Measurements from ENCODE around the gene FHAD1. TPM values are rescaled to one million over a fixed set of nuclear protein-coding genes. Genes with fewer than 3 reads are reported as not detected.

Gene FHAD1
- total RNA-seq, 2 experiments from 2014 or later, result not detected

- ChIA-PET POLR2A (no interaction called here), CTCF (ENCODE audit: unreplicated experiment) (no interaction called here)
- TF ChIP-seq CTCF (conservative IDR thresholded peaks at IDR 0.05; ENCODE audit: low read length), result no peak
- TF ChIP-seq EZH2phosphoT487 (IDR thresholded peaks at IDR 0.05; ENCODE audit: borderline replicate concordance, low read depth, low read length), result no peak
- no TSS peak for BruUV-seq (replicated peaks)
- Histone ChIP-seq H3K4me2 (ENCODE audit: low read length) (no peak overlapping the region), H3K4me3 (ENCODE audit: low read depth, low read length, poor library complexity, severe bottlenecking) (no peak overlapping the region), H3K9me3 (ENCODE audit: low read length) (peaks cover 6% of the 10 kb centered on the region; the same call in 1 of the 2 replicates), H3K79me2 (ENCODE audit: insufficient read depth, low read depth, low read length) (no peaks in the 10 kb centered on the region), H3K36me3 (ENCODE audit: insufficient read depth, low read length) (no peaks in the 10 kb centered on the region), H3K27ac (ENCODE audit: low read depth, low read length, poor library complexity, severe bottlenecking) (no peak overlapping the region), H3K4me1 (ENCODE audit: insufficient read depth, low read length, poor library complexity, severe bottlenecking) (no peaks in the 10 kb centered on the region), H3K9me2 (ENCODE audit: insufficient read depth, low read length) (no peaks in the 10 kb centered on the region), H2AFZ (ENCODE audit: low read length) (no peak overlapping the region), H4K20me1 (ENCODE audit: insufficient read depth, low read length) (no peaks in the 10 kb centered on the region)
- DNase-seq (ENCODE audit: low spot score), result no peak
- intact Hi-C loops (cut with micrococcal nuclease; ENCODE audit: unreplicated experiment), result no loop called here
These were observed 27.6 kb upstream of the FHAD1 start for GRCh38 chr1:15219280-15220023.

- POLR2A ChIA-PET, result no interaction called here
- Histone ChIP-seq H3K4me2 (ENCODE audit: low read length) (no peak overlapping the region), H3K4me3 (ENCODE audit: low read depth, low read length, poor library complexity, severe bottlenecking) (no peak overlapping the region), H3K4me1 (ENCODE audit: insufficient read depth, low read length, poor library complexity, severe bottlenecking) (no peaks in the 10 kb centered on the region), H3K9me3 (ENCODE audit: low read length) (peaks cover 6% of the 10 kb centered on the region; the same call in 1 of the 2 replicates), H4K20me1 (ENCODE audit: insufficient read depth, low read length) (no peaks in the 10 kb centered on the region), H2AFZ (ENCODE audit: low read length) (no peak overlapping the region), H3K27ac (ENCODE audit: low read depth, low read length, poor library complexity, severe bottlenecking) (no peak overlapping the region), H3K79me2 (ENCODE audit: insufficient read depth, low read depth, low read length) (no peaks in the 10 kb centered on the region), H3K36me3 (ENCODE audit: insufficient read depth, low read length) (no peaks in the 10 kb centered on the region), H3K9me2 (ENCODE audit: insufficient read depth, low read length) (no peaks in the 10 kb centered on the region)
- intact Hi-C loops (cut with micrococcal nuclease; ENCODE audit: unreplicated experiment), result no loop called here
- no TSS peak for BruUV-seq (replicated peaks)
- no peak for TF ChIP-seq EZH2phosphoT487 (IDR thresholded peaks at IDR 0.05; ENCODE audit: borderline replicate concordance, low read depth, low read length)
- TF ChIP-seq CTCF (conservative IDR thresholded peaks at IDR 0.05; ENCODE audit: low read length), result no peak
- CTCF ChIA-PET (ENCODE audit: unreplicated experiment), result no interaction called here
- DNase-seq (ENCODE audit: low spot score), result no peak
These were observed 27.0 kb upstream of the FHAD1 start for GRCh38 chr1:15220024-15220392.

- H3K4me3 ChIP-seq (ENCODE audit: low read depth, low read length, poor library complexity, severe bottlenecking), result no peak overlapping the region
- no peak overlapping the region for H2AFZ ChIP-seq (ENCODE audit: low read length)
- no peaks in the 10 kb centered on the region for H3K4me1 ChIP-seq (ENCODE audit: insufficient read depth, low read length, poor library complexity, severe bottlenecking)
- no peaks in the 10 kb centered on the region for H3K9me2 ChIP-seq (ENCODE audit: insufficient read depth, low read length)
- no peaks in the 10 kb centered on the region for H4K20me1 ChIP-seq (ENCODE audit: insufficient read depth, low read length)
- intact Hi-C loops (cut with micrococcal nuclease; ENCODE audit: unreplicated experiment), result no loop called here
- POLR2A ChIA-PET, result no interaction called here
- no peak for DNase-seq (ENCODE audit: low spot score)
- H3K36me3 ChIP-seq (ENCODE audit: insufficient read depth, low read length), result no peaks in the 10 kb centered on the region
- H3K79me2 ChIP-seq (ENCODE audit: insufficient read depth, low read depth, low read length), result no peaks in the 10 kb centered on the region
- H3K4me2 ChIP-seq (ENCODE audit: low read length), result no peak overlapping the region
- TF ChIP-seq CTCF (conservative IDR thresholded peaks at IDR 0.05; ENCODE audit: low read length) (no peak), EZH2phosphoT487 (IDR thresholded peaks at IDR 0.05; ENCODE audit: borderline replicate concordance, low read depth, low read length) (no peak)
- no peak overlapping the region for H3K27ac ChIP-seq (ENCODE audit: low read depth, low read length, poor library complexity, severe bottlenecking)
- CTCF ChIA-PET (ENCODE audit: unreplicated experiment), result no interaction called here
- peaks cover 6% of the 10 kb centered on the region; the same call in 1 of the 2 replicates for H3K9me3 ChIP-seq (ENCODE audit: low read length)
- BruUV-seq (replicated peaks), result no TSS peak
These were observed 26.1 kb upstream of the FHAD1 start for GRCh38 chr1:15220825-15221431.
